OCI-LY3 (cell line): Measurements from ENCODE around the gene CABP2.

Source experiments
- H2AFZ ChIP-seq: fragments of 200-600, 300-600 bp; shearing (Covaris generic); 2 replicates; pipeline ENCODE4 v1.6.0; 2014; ENCODE audit warnings: antibody characterized with exemption, low read depth, low read length
- H3K27ac ChIP-seq: fragments of 200-600, 300-600 bp; sonication (generic); 2 replicates; pipeline ENCODE4 v1.5.1; 2014; ENCODE audit warnings: mild to moderate bottlenecking, low read length, moderate library complexity, mixed read lengths
- H3K27me3 ChIP-seq: fragments of 200-600, 300-600 bp; sonication (generic); 2 replicates; pipeline ENCODE4 v1.6.1; 2014; ENCODE audit warnings: low read depth, low read length, mixed read lengths
- H3K36me3 ChIP-seq: fragments of 200-600, 300-600 bp; sonication (generic); replicated peaks from 2 replicates; pipeline ENCODE3; 2014; ENCODE audit warnings: low read depth, low read length, mixed read lengths
- H3K4me1 ChIP-seq: fragments of 300-600, 200-600 bp; sonication (generic); 2 replicates; pipeline ENCODE4 v1.6.1; 2014; ENCODE audit warnings: low read length, mixed read lengths
- H3K4me2 ChIP-seq: fragments of 200-600, 300-600 bp; sonication (generic); 2 replicates; pipeline ENCODE4 v1.6.1; 2014; ENCODE audit warnings: low read length, mixed read lengths
- H3K4me3 ChIP-seq: fragments of 300-600, 200-600 bp; sonication (generic); 2 replicates; pipeline ENCODE4 v1.5.1; 2014; ENCODE audit warnings: antibody characterized with exemption, mild to moderate bottlenecking, low read length, moderate library complexity
- H3K79me2 ChIP-seq: fragments of 300-600, 200-600 bp; shearing (Covaris generic); 2 replicates; pipeline ENCODE4 v1.6.1; 2014; ENCODE audit warnings: mild to moderate bottlenecking, low read length, mixed read lengths
- H3K9ac ChIP-seq: fragments of 300-600, 200-600 bp; shearing (Covaris generic); 2 replicates; pipeline ENCODE4 v1.6.0; 2014; ENCODE audit warnings: mild to moderate bottlenecking, low read length, moderate library complexity
- H3K9me3 ChIP-seq: fragments of 200-600, 300-600 bp; shearing (Covaris generic); 2 replicates; pipeline ENCODE4 v1.6.1; 2014; ENCODE audit warnings: low read length, mixed read lengths; ENCODE audit not compliant: insufficient read depth
- H4K20me1 ChIP-seq: fragments of 200-600, 300-600 bp; sonication (generic); 2 replicates; pipeline ENCODE4 v1.6.1; 2016; ENCODE audit warnings: low read length, mixed read lengths; ENCODE audit not compliant: insufficient read depth
- EZH2phosphoT487 ChIP-seq: fragments of 200-600 bp; shearing (Covaris generic); IDR thresholded peaks from 2 replicates; pipeline ENCODE4 v1.6.1; 2018; ENCODE audit warnings: antibody characterized with exemption, mixed run types, low read depth
- TF ChIP-seq, protein P1 (sequence below): fragments of 200-600, 300-600 bp; sonication (generic); IDR thresholded peaks from 2 replicates; pipeline ENCODE4 v1.5.1; 2014; ENCODE audit warnings: antibody characterized with exemption, low read length, low read depth

The CABP2 gene

DNA sequence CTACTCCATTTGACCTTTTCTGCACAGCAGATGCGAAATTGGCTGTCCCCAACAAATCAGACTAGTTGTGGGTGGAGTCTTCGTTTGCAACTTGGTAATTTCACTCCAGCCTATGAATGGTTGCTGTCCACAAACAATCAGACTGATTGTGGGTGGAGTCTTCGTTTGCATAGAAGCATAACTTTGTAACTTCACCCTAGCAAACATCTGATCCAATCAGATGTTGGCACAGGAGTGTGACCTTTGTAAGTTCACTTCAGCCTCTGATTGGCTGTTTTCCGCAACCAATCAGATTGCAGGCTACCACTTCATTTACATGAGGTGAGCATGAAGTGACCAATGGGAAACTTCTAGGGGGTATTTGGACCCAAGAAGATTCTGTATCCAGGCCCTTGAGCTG lies 16.3 kb upstream of the CABP2 start:
- H3K4me1 ChIP-seq, result no peaks in the 10 kb centered on the region
- peaks cover 4% of the 10 kb centered on the region for H3K9me3 ChIP-seq
- H3K36me3 ChIP-seq, result no peaks in the 10 kb centered on the region
- no peaks in the 10 kb centered on the region for H3K27me3 ChIP-seq
- TF ChIP-seq, protein P1, sequence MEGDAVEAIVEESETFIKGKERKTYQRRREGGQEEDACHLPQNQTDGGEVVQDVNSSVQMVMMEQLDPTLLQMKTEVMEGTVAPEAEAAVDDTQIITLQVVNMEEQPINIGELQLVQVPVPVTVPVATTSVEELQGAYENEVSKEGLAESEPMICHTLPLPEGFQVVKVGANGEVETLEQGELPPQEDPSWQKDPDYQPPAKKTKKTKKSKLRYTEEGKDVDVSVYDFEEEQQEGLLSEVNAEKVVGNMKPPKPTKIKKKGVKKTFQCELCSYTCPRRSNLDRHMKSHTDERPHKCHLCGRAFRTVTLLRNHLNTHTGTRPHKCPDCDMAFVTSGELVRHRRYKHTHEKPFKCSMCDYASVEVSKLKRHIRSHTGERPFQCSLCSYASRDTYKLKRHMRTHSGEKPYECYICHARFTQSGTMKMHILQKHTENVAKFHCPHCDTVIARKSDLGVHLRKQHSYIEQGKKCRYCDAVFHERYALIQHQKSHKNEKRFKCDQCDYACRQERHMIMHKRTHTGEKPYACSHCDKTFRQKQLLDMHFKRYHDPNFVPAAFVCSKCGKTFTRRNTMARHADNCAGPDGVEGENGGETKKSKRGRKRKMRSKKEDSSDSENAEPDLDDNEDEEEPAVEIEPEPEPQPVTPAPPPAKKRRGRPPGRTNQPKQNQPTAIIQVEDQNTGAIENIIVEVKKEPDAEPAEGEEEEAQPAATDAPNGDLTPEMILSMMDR, result no peak
- TF ChIP-seq EZH2phosphoT487, result no peak
- no peak overlapping the region for H3K27ac ChIP-seq
- no peaks in the 10 kb centered on the region for H3K79me2 ChIP-seq
- no peak overlapping the region for H3K4me3 ChIP-seq
- no peak overlapping the region for H2AFZ ChIP-seq
- H3K9ac ChIP-seq, result no peak overlapping the region
- no peak overlapping the region for H3K4me2 ChIP-seq
- no peaks in the 10 kb centered on the region for H4K20me1 ChIP-seq

DNA sequence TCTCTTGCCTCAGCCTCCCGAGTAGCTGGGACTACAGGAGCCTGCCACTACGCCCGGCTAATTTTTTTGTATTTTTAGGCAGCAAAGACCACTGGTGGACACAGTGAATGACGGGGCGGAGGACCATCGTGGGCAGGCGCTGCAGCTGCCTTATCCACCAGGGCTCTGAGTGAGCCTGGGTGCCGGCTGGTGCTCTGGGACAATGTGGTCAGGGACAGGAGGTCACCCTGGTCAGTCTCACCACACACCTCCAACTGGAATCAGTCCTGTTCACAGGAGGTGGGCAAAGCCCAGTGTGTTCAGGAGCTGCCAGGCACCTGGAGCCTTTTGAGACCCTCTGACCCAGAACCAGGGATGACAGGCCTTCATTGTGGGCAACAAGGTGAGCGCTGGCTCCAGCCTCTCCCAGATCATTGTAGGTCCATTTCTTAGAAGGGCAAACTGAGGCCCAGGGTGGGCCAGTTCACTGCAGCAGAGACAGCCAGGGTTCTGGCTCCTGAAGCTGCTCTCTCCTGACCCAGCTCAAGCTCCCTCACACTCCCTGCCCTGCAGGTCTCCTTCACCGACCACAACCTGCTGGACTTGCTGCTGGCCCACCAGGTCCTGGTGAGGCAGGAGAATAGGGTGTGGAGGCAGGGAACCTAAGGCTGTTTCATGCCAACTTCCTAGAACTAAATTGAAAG lies 15.7 kb upstream of the CABP2 start:
- TF ChIP-seq, protein P1, result no peak
- TF ChIP-seq EZH2phosphoT487, result no peak
- Histone ChIP-seq H3K36me3 (no peaks in the 10 kb centered on the region), H3K27me3 (no peaks in the 10 kb centered on the region), H3K79me2 (no peaks in the 10 kb centered on the region), H2AFZ (no peak overlapping the region), H3K4me3 (no peak overlapping the region), H4K20me1 (no peaks in the 10 kb centered on the region), H3K9me3 (peaks cover 10% of the 10 kb centered on the region), H3K4me1 (no peaks in the 10 kb centered on the region), H3K4me2 (no peak overlapping the region), H3K27ac (no peak overlapping the region), H3K9ac (no peak overlapping the region)

DNA sequence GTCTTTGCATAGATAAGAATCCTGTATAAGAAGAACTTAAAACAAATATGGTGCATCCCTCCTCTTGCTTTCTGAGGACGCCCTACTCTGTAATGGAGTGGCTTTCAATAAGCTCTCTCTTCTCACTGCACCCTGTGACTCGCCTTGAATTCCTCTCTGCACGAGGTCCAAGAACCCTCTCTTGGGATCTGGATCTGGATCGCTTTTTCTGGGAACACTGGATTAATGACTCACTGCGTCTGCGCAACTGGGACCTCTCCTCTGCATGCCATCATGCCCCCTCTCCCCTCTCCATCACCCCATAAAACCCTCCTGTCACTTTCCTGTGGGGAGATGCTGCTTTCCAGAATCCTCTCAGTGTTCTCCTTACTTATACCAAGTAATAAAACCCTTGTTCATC lies 15.1 kb upstream of the CABP2 start:
- H3K9me3 ChIP-seq, result peaks cover 16% of the 10 kb centered on the region
- H3K27ac ChIP-seq, result no peak overlapping the region
- TF ChIP-seq, protein P1, result no peak
- no peak for TF ChIP-seq EZH2phosphoT487

DNA sequence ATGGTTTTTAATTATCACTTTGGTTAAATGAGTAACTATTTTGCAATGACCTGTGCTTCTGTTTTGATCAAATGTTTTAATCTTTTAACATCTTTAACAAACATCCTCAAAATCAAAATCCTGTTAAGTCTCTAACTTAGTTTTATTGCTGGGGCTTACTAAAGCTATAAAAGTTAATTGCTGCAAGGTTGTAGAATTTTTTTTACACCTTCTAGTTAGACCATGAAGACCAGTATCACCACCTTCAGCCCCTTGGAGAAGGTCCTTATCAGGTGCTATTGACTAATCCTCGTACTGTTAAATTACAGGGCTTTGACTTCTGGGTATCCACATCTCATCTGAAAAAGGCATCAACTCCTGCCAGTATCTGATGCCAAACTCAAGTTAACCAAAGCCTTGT lies 12.3 kb upstream of the CABP2 start:
- H3K27me3 ChIP-seq, result no peaks in the 10 kb centered on the region
- TF ChIP-seq, protein P1, result no peak
- TF ChIP-seq EZH2phosphoT487, result no peak
- no peak overlapping the region for H3K27ac ChIP-seq
- no peaks in the 10 kb centered on the region for H3K79me2 ChIP-seq
- no peaks in the 10 kb centered on the region for H3K4me1 ChIP-seq
- peaks cover 24% of the 10 kb centered on the region for H3K9me3 ChIP-seq
- no peak overlapping the region for H3K4me2 ChIP-seq
- H2AFZ ChIP-seq, result no peak overlapping the region
- H3K36me3 ChIP-seq, result no peaks in the 10 kb centered on the region
- no peak overlapping the region for H3K9ac ChIP-seq
- H4K20me1 ChIP-seq, result no peaks in the 10 kb centered on the region
- no peak overlapping the region for H3K4me3 ChIP-seq

More for the DNA sequence above, 15.1 kb upstream of the CABP2 start:
- no peaks in the 10 kb centered on the region for H3K27me3 ChIP-seq
- H4K20me1 ChIP-seq, result no peaks in the 10 kb centered on the region
- H2AFZ ChIP-seq, result no peak overlapping the region
- H3K4me1 ChIP-seq, result no peaks in the 10 kb centered on the region
- no peak overlapping the region for H3K9ac ChIP-seq
- no peaks in the 10 kb centered on the region for H3K36me3 ChIP-seq
- H3K4me3 ChIP-seq, result no peak overlapping the region
- H3K4me2 ChIP-seq, result no peak overlapping the region
- H3K79me2 ChIP-seq, result no peaks in the 10 kb centered on the region
